Measurements from ENCODE around the gene ITFG1. TPM values are rescaled to one million over a fixed set of nuclear protein-coding genes. Genes with fewer than 3 reads are reported as not detected.
A peak's percentile ranks its signal among the peaks of the same experiment; 100 is the strongest.

Gene ITFG1
- total and polyA plus RNA-seq, 2 of the 13 experiments (the other 11 are each of a cell fraction or from before 2014, with no cell fraction given), result 74.5 to 150 TPM

GRCh38 chr16:47460711-47461597, at the start of gene ITFG1, which contains the start of gene PHKB (continued):
- TF ChIP-seq ZNF142 (CRISPR knock-in tag; IDR thresholded peaks at IDR 0.05), result peak; percentile 92
- TF ChIP-seq MBD4 (IDR thresholded peaks at IDR 0.05; ENCODE audit: borderline replicate concordance, low read length), result no peak
- no peak; the same call in 1 of the 2 replicates for TF ChIP-seq RFXANK (CRISPR knock-in tag; IDR thresholded peaks at IDR 0.05)
- peak; percentile 87 for TF ChIP-seq MXD4 (CRISPR knock-in tag; IDR thresholded peaks at IDR 0.05)
- TF ChIP-seq ZNF34 (CRISPR knock-in tag; IDR thresholded peaks at IDR 0.05; ENCODE audit: borderline replicate concordance), result peak; percentile 90
- TF ChIP-seq ZNF331 (CRISPR knock-in tag; IDR thresholded peaks at IDR 0.05), result peak; percentile 66; the same call in 1 of the 2 replicates
- no peak for TF ChIP-seq NFE2 (CRISPR knock-in tag; IDR thresholded peaks at IDR 0.05)
- no peak for TF ChIP-seq GRHL1 (CRISPR knock-in tag; conservative IDR thresholded peaks at IDR 0.05)
- TF ChIP-seq ARID4A (CRISPR knock-in tag; IDR thresholded peaks at IDR 0.05; ENCODE audit: borderline replicate concordance), result peak; percentile 97
- peak; percentile 41 for TF ChIP-seq ZBTB14 (CRISPR knock-in tag; IDR thresholded peaks at IDR 0.05)
- 0 out of 2 replicates have a peak, but pooled peaks have one; percentile 77 for TF ChIP-seq ZFP62 (CRISPR knock-in tag; IDR thresholded peaks at IDR 0.05)
- peak; percentile 69 for TF ChIP-seq TBL1XR1 (IDR thresholded peaks at IDR 0.05; ENCODE audit: borderline replicate concordance, low read length, partially characterized antibody)
- TF ChIP-seq MIXL1 (CRISPR knock-in tag; IDR thresholded peaks at IDR 0.05), result peak; percentile 34; the same call in 1 of the 2 replicates
- TF ChIP-seq ZNF644 (CRISPR knock-in tag; IDR thresholded peaks at IDR 0.05; ENCODE audit: low read depth), result no peak
- TF ChIP-seq SNRNP70 (IDR thresholded peaks at IDR 0.05; ENCODE audit: low read depth, low read length), result no peak
- TF ChIP-seq IRX3 (CRISPR knock-in tag; IDR thresholded peaks at IDR 0.05; ENCODE audit: borderline replicate concordance, low read depth), result peak; percentile 23; the same call in 1 of the 2 replicates

Data from HepG2 (cell line).